Parathyroid adenoma (tissue), 2 donors: ENCODE measurements around the gene CPT1B.

ENCODE experiments used
- H2AFZ ChIP-seq: fragments of 300-600 bp; sonication (generic); one replicate; pipeline ENCODE4 v1.7.0; 2017; ENCODE audit warnings: antibody characterized with exemption, mild to moderate bottlenecking
- H3K27ac ChIP-seq: fragments of 300-600 bp; sonication (generic); one replicate; pipeline ENCODE4 v1.7.0; 2017
- H3K27me3 ChIP-seq: fragments of 300-600 bp; sonication (generic); one replicate; pipeline ENCODE4 v1.7.0; 2017; ENCODE audit warnings: low read length; ENCODE audit not compliant: control insufficient read depth, insufficient read depth
- H3K36me3 ChIP-seq: fragments of 300-600 bp; sonication (generic); one replicate; pipeline ENCODE4 v1.7.0; 2017; ENCODE audit warnings: low read length; ENCODE audit not compliant: control insufficient read depth, insufficient read depth
- H3K4me1 ChIP-seq: fragments of 300-600 bp; sonication (generic); one replicate; pipeline ENCODE4 v1.7.0; 2017; ENCODE audit warnings: control low read depth
- H3K4me2 ChIP-seq: fragments of 300-600 bp; sonication (generic); one replicate; pipeline ENCODE4 v1.7.0; 2017; ENCODE audit warnings: low read length
- H3K4me3 ChIP-seq: fragments of 300-600 bp; sonication (generic); one replicate; pipeline ENCODE4 v1.7.0; 2017; ENCODE audit warnings: low read depth, low read length
- H3K79me2 ChIP-seq: fragments of 300-600 bp; sonication (generic); one replicate; pipeline ENCODE4 v1.7.0; 2017; ENCODE audit warnings: control low read depth
- H3K9ac ChIP-seq: fragments of 300-600 bp; sonication (generic); one replicate; pipeline ENCODE4 v1.7.0; 2017; ENCODE audit warnings: mild to moderate bottlenecking
- H3K9me3 ChIP-seq: fragments of 300-600 bp; sonication (generic); one replicate; pipeline ENCODE4 v1.7.0; 2017; ENCODE audit warnings: low read length; ENCODE audit not compliant: control insufficient read depth
- CTCF ChIP-seq: fragments of 300-600 bp; sonication (generic); IDR thresholded peaks from one replicate; pipeline ENCODE4 v1.7.0; 2017; ENCODE audit warnings: antibody characterized with exemption, mild to moderate bottlenecking
- donor health status: primary hyperparathyroidism.

The CPT1B gene

GRCh38 chr22:50612168-50612527, 33.9 kb upstream of the CPT1B start:
- no peak for TF ChIP-seq CTCF
- no peak overlapping the region for H3K27ac ChIP-seq
- no peaks in the 10 kb centered on the region for H3K79me2 ChIP-seq
- no peak overlapping the region for H3K9ac ChIP-seq
- no peaks in the 10 kb centered on the region for H3K9me3 ChIP-seq
- H3K4me1 ChIP-seq: peaks cover 3% of the 10 kb centered on the region
- no peaks in the 10 kb centered on the region for H3K27me3 ChIP-seq
- no peak overlapping the region for H3K4me2 ChIP-seq
- no peak overlapping the region for H2AFZ ChIP-seq
- no peaks in the 10 kb centered on the region for H3K36me3 ChIP-seq
- H3K4me3 ChIP-seq: no peak overlapping the region

GRCh38 chr22:50611341-50612060, 33.3 kb upstream of the CPT1B start:
- Histone ChIP-seq H3K27ac (no peak overlapping the region), H3K4me3 (no peak overlapping the region), H3K9ac (no peak overlapping the region), H3K4me1 (peaks cover 3% of the 10 kb centered on the region), H3K79me2 (no peaks in the 10 kb centered on the region), H3K4me2 (no peak overlapping the region), H3K9me3 (no peaks in the 10 kb centered on the region), H3K27me3 (no peaks in the 10 kb centered on the region), H3K36me3 (no peaks in the 10 kb centered on the region), H2AFZ (no peak overlapping the region)
- TF ChIP-seq CTCF: no peak

GRCh38 chr22:50610581-50610980, 32.4 kb upstream of the CPT1B start:
- H3K4me2 ChIP-seq: no peak overlapping the region
- H3K9ac ChIP-seq: no peak overlapping the region
- peaks cover 3% of the 10 kb centered on the region for H3K4me1 ChIP-seq
- no peak overlapping the region for H2AFZ ChIP-seq
- H3K79me2 ChIP-seq: no peaks in the 10 kb centered on the region
- H3K27ac ChIP-seq: no peak overlapping the region
- no peak overlapping the region for H3K4me3 ChIP-seq
- no peaks in the 10 kb centered on the region for H3K9me3 ChIP-seq
- H3K27me3 ChIP-seq: no peaks in the 10 kb centered on the region
- H3K36me3 ChIP-seq: no peaks in the 10 kb centered on the region
- TF ChIP-seq CTCF: no peak

GRCh38 chr22:50610041-50610451, 31.8 kb upstream of the CPT1B start:
- H3K4me2 ChIP-seq: no peak overlapping the region
- no peak overlapping the region for H3K4me3 ChIP-seq
- no peak overlapping the region for H3K27ac ChIP-seq
- H3K36me3 ChIP-seq: no peaks in the 10 kb centered on the region
- H3K9ac ChIP-seq: no peak overlapping the region
- no peaks in the 10 kb centered on the region for H3K9me3 ChIP-seq
- H3K79me2 ChIP-seq: no peaks in the 10 kb centered on the region
- no peaks in the 10 kb centered on the region for H3K27me3 ChIP-seq
- no peak for TF ChIP-seq CTCF
- no peak overlapping the region for H2AFZ ChIP-seq
- H3K4me1 ChIP-seq: peaks cover 3% of the 10 kb centered on the region

- no peaks in the 10 kb centered on the region for H3K79me2 ChIP-seq
- no peaks in the 10 kb centered on the region for H3K9me3 ChIP-seq
- no peak overlapping the region for H3K9ac ChIP-seq
- H3K4me3 ChIP-seq: no peak overlapping the region
- no peak for TF ChIP-seq CTCF
- H3K27ac ChIP-seq: no peak overlapping the region
- no peaks in the 10 kb centered on the region for H3K36me3 ChIP-seq
- H3K27me3 ChIP-seq: no peaks in the 10 kb centered on the region
- peaks cover 3% of the 10 kb centered on the region for H3K4me1 ChIP-seq
- no peak overlapping the region for H2AFZ ChIP-seq
- H3K4me2 ChIP-seq: no peak overlapping the region
These were observed 31.4 kb upstream of the CPT1B start for GRCh38 chr22:50609599-50609998.
